ENCODE results near the gene CYBRD1. TPM values are rescaled to one million over a fixed set of nuclear protein-coding genes. Genes with fewer than 3 reads are reported as not detected.
"Not testable (repeated sequence)": the region's sequence is repeated elsewhere in the genome, so short reads cannot be mapped to it uniquely, and the experiment has no call there.

CYBRD1 gene
- total and polyA plus RNA-seq, 3 donors from 2014 or later: 53.1 to 60.1 (median 53.5) TPM

DNA sequence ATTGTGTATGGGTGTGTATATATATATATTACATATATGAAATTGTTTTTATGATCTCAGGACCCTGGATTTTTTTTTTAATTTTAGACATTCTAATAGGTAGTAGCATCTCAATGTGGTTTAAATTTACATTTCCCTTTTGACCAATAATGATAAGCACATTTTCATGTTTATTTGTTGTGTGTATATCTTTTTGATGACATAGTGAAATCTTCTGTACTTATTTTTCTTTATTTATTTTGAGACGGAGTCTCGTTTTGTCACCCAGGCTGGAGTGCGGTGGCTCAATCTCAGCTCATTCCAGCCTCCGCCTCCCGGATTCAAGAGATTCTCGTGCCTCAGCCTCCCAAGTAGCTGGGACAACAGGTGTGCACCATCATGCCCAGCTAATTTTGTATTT, 35.1 kb upstream of the CYBRD1 start:
- Histone ChIP-seq H3K36me3 (ENCODE audit: low read depth, missing control alignments) (no peaks in the 10 kb centered on the region), H3K27ac (no peak overlapping the region), H3K4me1 (no peaks in the 10 kb centered on the region), H3K27me3 (no peaks in the 10 kb centered on the region), H3K4me3 (no peak overlapping the region), H3K9me3 (no peaks in the 10 kb centered on the region)
- no peak for TF ChIP-seq POLR2A (IDR thresholded peaks at IDR 0.05)
- TF ChIP-seq, protein P1, sequence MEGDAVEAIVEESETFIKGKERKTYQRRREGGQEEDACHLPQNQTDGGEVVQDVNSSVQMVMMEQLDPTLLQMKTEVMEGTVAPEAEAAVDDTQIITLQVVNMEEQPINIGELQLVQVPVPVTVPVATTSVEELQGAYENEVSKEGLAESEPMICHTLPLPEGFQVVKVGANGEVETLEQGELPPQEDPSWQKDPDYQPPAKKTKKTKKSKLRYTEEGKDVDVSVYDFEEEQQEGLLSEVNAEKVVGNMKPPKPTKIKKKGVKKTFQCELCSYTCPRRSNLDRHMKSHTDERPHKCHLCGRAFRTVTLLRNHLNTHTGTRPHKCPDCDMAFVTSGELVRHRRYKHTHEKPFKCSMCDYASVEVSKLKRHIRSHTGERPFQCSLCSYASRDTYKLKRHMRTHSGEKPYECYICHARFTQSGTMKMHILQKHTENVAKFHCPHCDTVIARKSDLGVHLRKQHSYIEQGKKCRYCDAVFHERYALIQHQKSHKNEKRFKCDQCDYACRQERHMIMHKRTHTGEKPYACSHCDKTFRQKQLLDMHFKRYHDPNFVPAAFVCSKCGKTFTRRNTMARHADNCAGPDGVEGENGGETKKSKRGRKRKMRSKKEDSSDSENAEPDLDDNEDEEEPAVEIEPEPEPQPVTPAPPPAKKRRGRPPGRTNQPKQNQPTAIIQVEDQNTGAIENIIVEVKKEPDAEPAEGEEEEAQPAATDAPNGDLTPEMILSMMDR (IDR thresholded peaks at IDR 0.05): no peak
- DNase-seq: no peak
- intact Hi-C loops (cut with DNase I; ENCODE audit: low total_unique reads): no loop called here
- 96 to 98% methylated on average over 6 of the region's 6 CpGs for WGBS, 2 donors

DNA sequence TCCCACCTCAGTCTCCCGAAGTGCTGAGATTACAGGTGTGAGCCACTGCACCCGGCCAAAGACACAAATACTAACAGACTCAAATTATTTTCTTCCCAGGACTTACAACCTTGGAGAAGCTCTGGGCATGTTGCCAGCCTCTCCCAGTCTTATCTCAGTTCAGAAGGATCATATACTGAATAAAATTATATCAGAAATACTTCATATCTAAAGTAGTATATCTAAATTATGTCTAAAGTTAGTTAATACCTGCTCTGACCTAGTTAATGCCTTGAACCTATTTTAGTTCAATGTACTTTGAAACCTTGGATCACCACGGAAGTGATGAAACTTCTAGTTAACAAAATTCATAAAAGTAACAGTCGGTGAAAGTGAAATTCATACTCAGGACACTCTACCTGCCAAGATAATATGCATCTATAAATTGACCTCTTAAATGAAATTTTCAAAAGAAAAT, 34.4 kb upstream of the CYBRD1 start:
- intact Hi-C loops (cut with DNase I; ENCODE audit: low total_unique reads): no loop called here
- no peaks in the 10 kb centered on the region for H3K9me3 ChIP-seq
- no peak overlapping the region for H3K27ac ChIP-seq
- no peak for TF ChIP-seq POLR2A (IDR thresholded peaks at IDR 0.05)
- TF ChIP-seq, protein P1 (IDR thresholded peaks at IDR 0.05): no peak
- H3K4me3 ChIP-seq: no peak overlapping the region
- no peaks in the 10 kb centered on the region for H3K4me1 ChIP-seq
- WGBS, 2 donors: 54 to 68% methylated on average over 4 of the region's 4 CpGs
- no peaks in the 10 kb centered on the region for H3K36me3 ChIP-seq (ENCODE audit: low read depth, missing control alignments)
- DNase-seq: peak; percentile 68
- no peaks in the 10 kb centered on the region for H3K27me3 ChIP-seq

GRCh38 chr2:171490577-171490976, 31.7 kb upstream of the CYBRD1 start:
- H3K27me3 ChIP-seq: no peaks in the 10 kb centered on the region
- H3K4me3 ChIP-seq: no peak overlapping the region
- intact Hi-C loops (cut with DNase I; ENCODE audit: low total_unique reads): no loop called here
- H3K9me3 ChIP-seq: no peaks in the 10 kb centered on the region
- TF ChIP-seq POLR2A (IDR thresholded peaks at IDR 0.05): no peak
- TF ChIP-seq, protein P1 (IDR thresholded peaks at IDR 0.05): no peak
- no peaks in the 10 kb centered on the region for H3K4me1 ChIP-seq
- WGBS, 2 donors: 89 to 93% methylated on average over 2 of the region's 2 CpGs
- no peak for DNase-seq
- no peaks in the 10 kb centered on the region for H3K36me3 ChIP-seq (ENCODE audit: low read depth, missing control alignments)
- no peak overlapping the region for H3K27ac ChIP-seq

GRCh38 chr2:171491292-171491691, 31.0 kb upstream of the CYBRD1 start:
- H3K36me3 ChIP-seq (ENCODE audit: low read depth, missing control alignments): no peaks in the 10 kb centered on the region
- TF ChIP-seq POLR2A (IDR thresholded peaks at IDR 0.05): no peak
- TF ChIP-seq, protein P1 (IDR thresholded peaks at IDR 0.05): no peak
- H3K4me3 ChIP-seq: no peak overlapping the region
- DNase-seq: no peak
- intact Hi-C loops (cut with DNase I; ENCODE audit: low total_unique reads): no loop called here
- H3K27ac ChIP-seq: no peak overlapping the region
- no peaks in the 10 kb centered on the region for H3K27me3 ChIP-seq
- H3K9me3 ChIP-seq: no peaks in the 10 kb centered on the region
- 69 to 70% methylated on average over 3 of the region's 3 CpGs for WGBS, 2 donors
- H3K4me1 ChIP-seq: no peaks in the 10 kb centered on the region

DNA sequence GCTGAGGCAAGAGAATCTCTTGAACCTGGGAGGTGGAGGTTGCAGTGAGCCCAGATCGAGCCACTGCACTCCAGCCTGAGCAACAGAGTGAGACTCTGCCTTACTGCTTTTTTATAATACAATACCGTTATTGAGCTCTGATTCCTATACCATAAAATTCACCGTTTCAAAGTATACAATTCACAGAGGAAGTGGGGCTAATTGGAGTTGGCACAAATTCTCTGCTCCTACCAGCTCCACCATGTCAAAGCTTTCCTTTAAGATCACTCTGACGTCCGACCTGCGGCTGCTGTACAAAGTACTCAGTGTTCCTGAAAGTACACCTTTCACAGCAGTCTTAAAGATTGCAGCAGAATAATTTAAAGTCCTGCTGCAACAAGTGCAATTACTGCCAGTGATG, 29.6 kb upstream of the CYBRD1 start:
- intact Hi-C loops (cut with DNase I; ENCODE audit: low total_unique reads): no loop called here
- H3K4me3 ChIP-seq: no peak overlapping the region
- 74 to 79% methylated on average over 6 of the region's 6 CpGs for WGBS, 2 donors
- TF ChIP-seq, protein P1 (IDR thresholded peaks at IDR 0.05): no peak
- no peak for TF ChIP-seq POLR2A (IDR thresholded peaks at IDR 0.05)
- DNase-seq: no peak
- H3K36me3 ChIP-seq (ENCODE audit: low read depth, missing control alignments): no peaks in the 10 kb centered on the region
- H3K4me1 ChIP-seq: no peaks in the 10 kb centered on the region
- no peak overlapping the region for H3K27ac ChIP-seq
- H3K27me3 ChIP-seq: no peaks in the 10 kb centered on the region
- H3K9me3 ChIP-seq: no peaks in the 10 kb centered on the region

- DNase-seq; H3K27me3 ChIP-seq; intact Hi-C loops (cut with DNase I; ENCODE audit: low total_unique reads); H3K9me3 ChIP-seq; H3K4me3 ChIP-seq; H3K4me1 ChIP-seq; H3K27ac ChIP-seq; H3K36me3 ChIP-seq (ENCODE audit: low read depth, missing control alignments): not testable (repeated sequence)
- 93 to 95% methylated on average over 5 of the region's 5 CpGs for WGBS, 2 donors
Measured at GRCh38 chr2:171497664-171498063, 24.6 kb upstream of the CYBRD1 start.

Measured in testis (tissue), 3 donors.